ENCODE measurements around the gene TMEM123.

The TMEM123 gene

GRCh38 chr11:102400603-102401002 lies 52.0 kb downstream of the TMEM123 start:
- Histone ChIP-seq H3K4me3 (ENCODE audit: severe bottlenecking) (no peak overlapping the region), H3K27ac (ENCODE audit: poor library complexity, severe bottlenecking) (no peak overlapping the region), H3K9me3 (ENCODE audit: severe bottlenecking) (no peaks in the 10 kb centered on the region), H3K4me1 (ENCODE audit: insufficient read depth, poor library complexity, severe bottlenecking) (no peaks in the 10 kb centered on the region), H3K27me3 (ENCODE audit: insufficient read depth, poor library complexity, severe bottlenecking) (no peaks in the 10 kb centered on the region), H3K36me3 (ENCODE audit: low read depth) (peaks cover 91% of the 10 kb centered on the region)
- no peak for TF ChIP-seq CTCF (IDR thresholded peaks at IDR 0.05; ENCODE audit: poor library complexity, severe bottlenecking)
- no peak for DNase-seq (ENCODE audit: low spot score)
- ATAC-seq (ENCODE audit: low read depth), result no peak

- no peak overlapping the region for H3K27ac ChIP-seq (ENCODE audit: poor library complexity, severe bottlenecking)
- no peaks in the 10 kb centered on the region for H3K9me3 ChIP-seq (ENCODE audit: severe bottlenecking)
- ATAC-seq (ENCODE audit: low read depth), result no peak
- no peak for DNase-seq (ENCODE audit: low spot score)
- TF ChIP-seq CTCF (IDR thresholded peaks at IDR 0.05; ENCODE audit: poor library complexity, severe bottlenecking), result no peak
- H3K27me3 ChIP-seq (ENCODE audit: insufficient read depth, poor library complexity, severe bottlenecking), result no peaks in the 10 kb centered on the region
- H3K4me3 ChIP-seq (ENCODE audit: severe bottlenecking), result no peak overlapping the region
- H3K4me1 ChIP-seq (ENCODE audit: insufficient read depth, poor library complexity, severe bottlenecking), result no peaks in the 10 kb centered on the region
- peaks cover 86% of the 10 kb centered on the region for H3K36me3 ChIP-seq (ENCODE audit: low read depth)
Observed at GRCh38 chr11:102399189-102399588, 53.4 kb downstream of the TMEM123 start.

DNA sequence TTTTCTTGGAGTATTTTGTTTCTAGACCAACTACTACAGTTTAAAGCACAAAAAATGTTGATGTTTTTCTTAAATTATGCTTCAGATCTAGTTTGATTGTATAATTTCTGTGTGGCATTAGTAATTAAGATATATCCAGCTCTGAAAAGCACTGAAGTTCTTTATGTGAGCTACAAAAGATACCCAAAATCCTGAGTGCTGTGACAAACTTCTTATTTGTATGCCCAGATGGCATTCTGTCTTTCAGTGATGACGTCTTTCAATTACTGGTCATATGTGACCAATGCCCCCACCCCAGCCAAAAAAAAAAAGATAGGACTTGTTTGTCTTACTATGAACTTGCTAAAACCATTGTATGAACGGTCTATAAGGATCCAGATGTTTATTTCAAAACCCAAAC lies 54.3 kb downstream of the TMEM123 start:
- no peaks in the 10 kb centered on the region for H3K27me3 ChIP-seq (ENCODE audit: insufficient read depth, poor library complexity, severe bottlenecking)
- H3K9me3 ChIP-seq (ENCODE audit: severe bottlenecking), result no peaks in the 10 kb centered on the region
- no peaks in the 10 kb centered on the region for H3K4me1 ChIP-seq (ENCODE audit: insufficient read depth, poor library complexity, severe bottlenecking)
- no peak overlapping the region for H3K4me3 ChIP-seq (ENCODE audit: severe bottlenecking)
- TF ChIP-seq CTCF (IDR thresholded peaks at IDR 0.05; ENCODE audit: poor library complexity, severe bottlenecking), result no peak
- ATAC-seq (ENCODE audit: low read depth) (no peak), DNase-seq (ENCODE audit: low spot score) (no peak)
- H3K27ac ChIP-seq (ENCODE audit: poor library complexity, severe bottlenecking), result no peak overlapping the region
- peaks cover 77% of the 10 kb centered on the region for H3K36me3 ChIP-seq (ENCODE audit: low read depth)

- Histone ChIP-seq H3K9me3 (ENCODE audit: severe bottlenecking) (no peaks in the 10 kb centered on the region), H3K27ac (ENCODE audit: poor library complexity, severe bottlenecking) (no peak overlapping the region), H3K36me3 (ENCODE audit: low read depth) (peaks cover 72% of the 10 kb centered on the region), H3K4me1 (ENCODE audit: insufficient read depth, poor library complexity, severe bottlenecking) (no peaks in the 10 kb centered on the region), H3K4me3 (ENCODE audit: severe bottlenecking) (no peak overlapping the region), H3K27me3 (ENCODE audit: insufficient read depth, poor library complexity, severe bottlenecking) (no peaks in the 10 kb centered on the region)
- no peak for ATAC-seq (ENCODE audit: low read depth)
- no peak for DNase-seq (ENCODE audit: low spot score)
- no peak for TF ChIP-seq CTCF (IDR thresholded peaks at IDR 0.05; ENCODE audit: poor library complexity, severe bottlenecking)
Observed at GRCh38 chr11:102396708-102397563, 55.6 kb downstream of the TMEM123 start.

Data from RWPE2 (cell line).